NCI-H774 (cell line): Measurements from ENCODE around the gene GSK3B.

ENCODE experiments used
- DNase-seq: peaks from one replicate; lab custom pipeline; 2025; lab: John Stamatoyannopoulos, UW

Gene GSK3B

GRCh38 chr3:120095979-120096426, 1.8 kb upstream of the GSK3B start:
- DNase-seq: no peak

- peak; percentile 79 for DNase-seq
Observed at GRCh38 chr3:120095226-120095978, 1.2 kb upstream of the GSK3B start.

GRCh38 chr3:120094776-120095225, 554 bp upstream of the GSK3B start:
- peak; percentile 98 for DNase-seq

GRCh38 chr3:120093119-120093910, 932 bp downstream of the GSK3B start:
- DNase-seq: no peak

- no peak for DNase-seq
Observed at GRCh38 chr3:120092474-120092873, 1.8 kb downstream of the GSK3B start.

GRCh38 chr3:120090422-120090821, 3.8 kb downstream of the GSK3B start:
- DNase-seq: no peak

- no peak for DNase-seq
Observed at GRCh38 chr3:120089089-120089488, 5.2 kb downstream of the GSK3B start.

- DNase-seq: no peak
Observed at GRCh38 chr3:120088622-120089021, 5.6 kb downstream of the GSK3B start.

- no peak for DNase-seq
Observed at GRCh38 chr3:120081719-120082118, 12.5 kb downstream of the GSK3B start.

GRCh38 chr3:120080836-120081235, 13.4 kb downstream of the GSK3B start:
- no peak for DNase-seq

GRCh38 chr3:120077731-120078130, 16.5 kb downstream of the GSK3B start:
- no peak for DNase-seq

- DNase-seq: no peak
Observed at GRCh38 chr3:120072867-120073525, 21.3 kb downstream of the GSK3B start.

GRCh38 chr3:120071259-120071658, 23.0 kb downstream of the GSK3B start:
- no peak for DNase-seq

- DNase-seq: no peak
Observed at GRCh38 chr3:120070263-120070981, 23.8 kb downstream of the GSK3B start.

- DNase-seq: no peak
Observed at GRCh38 chr3:120067083-120067482, 27.2 kb downstream of the GSK3B start.

- no peak for DNase-seq
Observed at GRCh38 chr3:120066634-120067033, 27.6 kb downstream of the GSK3B start.

- DNase-seq: no peak
Observed at GRCh38 chr3:120064641-120065040, 29.6 kb downstream of the GSK3B start.

GRCh38 chr3:120062474-120062873, 31.8 kb downstream of the GSK3B start:
- no peak for DNase-seq

- no peak for DNase-seq
Observed at GRCh38 chr3:120059081-120059864, 35.0 kb downstream of the GSK3B start.

GRCh38 chr3:120057626-120058025, 36.6 kb downstream of the GSK3B start:
- no peak for DNase-seq

- DNase-seq: no peak
Observed at GRCh38 chr3:120057029-120057428, 37.2 kb downstream of the GSK3B start.
